GM18858 (cell line): ENCODE data around the gene DKK2.

Experiments used
- ATAC-seq: cut with Tn5 transposase; IDR thresholded peaks from one replicate; pipeline ENCODE4 v1.9.1; 2021; ENCODE audit not compliant: unreplicated experiment

Gene DKK2

GRCh38 chr4:107017443-107018343 is 18.4 kb downstream of the DKK2 start:
- ATAC-seq: no peak

GRCh38 chr4:107011312-107011711 is 24.8 kb downstream of the DKK2 start:
- no peak for ATAC-seq

GRCh38 chr4:107009196-107009968 is 26.7 kb downstream of the DKK2 start:
- ATAC-seq: no peak

DNA sequence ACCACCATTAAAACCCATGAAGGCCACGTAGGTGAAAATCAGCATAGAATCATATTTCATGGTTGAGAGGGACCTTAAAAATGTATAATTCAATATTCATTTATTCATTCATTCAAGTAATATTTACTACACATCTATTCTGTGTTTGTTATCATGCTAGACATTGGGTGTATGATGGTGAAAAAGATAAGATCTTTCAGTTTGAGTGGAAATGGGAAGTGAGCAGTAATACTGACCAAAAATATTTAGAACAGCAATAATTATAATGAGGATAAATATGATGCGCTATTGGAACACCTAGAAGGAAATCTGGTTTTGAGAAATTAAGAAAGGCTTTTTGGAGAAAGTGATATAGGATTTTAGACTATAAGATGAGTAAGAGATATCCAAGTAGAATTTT is 28.0 kb downstream of the DKK2 start:
- ATAC-seq: no peak

- peak; percentile 42 for ATAC-seq
Measured at GRCh38 chr4:107006218-107006617, 29.9 kb downstream of the DKK2 start.

DNA sequence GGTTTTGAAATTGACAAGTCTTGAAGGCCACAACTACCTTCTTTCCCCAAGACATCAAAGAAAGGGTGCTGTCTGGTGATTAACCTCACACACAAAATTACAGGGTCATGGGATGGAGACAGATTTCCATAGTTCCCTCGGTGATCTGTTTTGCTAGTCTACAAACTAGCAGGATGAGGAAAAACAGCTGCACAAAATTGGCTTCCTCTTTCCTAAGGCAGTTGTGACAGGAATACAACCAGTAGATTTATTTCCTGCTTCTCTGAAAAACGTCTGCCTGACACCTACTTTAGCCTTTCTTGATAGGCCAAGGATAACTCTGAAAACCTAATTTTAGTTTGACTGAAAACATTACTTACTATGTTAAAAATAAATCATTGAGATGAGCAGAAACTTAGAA is 39.6 kb downstream of the DKK2 start:
- no peak for ATAC-seq

DNA sequence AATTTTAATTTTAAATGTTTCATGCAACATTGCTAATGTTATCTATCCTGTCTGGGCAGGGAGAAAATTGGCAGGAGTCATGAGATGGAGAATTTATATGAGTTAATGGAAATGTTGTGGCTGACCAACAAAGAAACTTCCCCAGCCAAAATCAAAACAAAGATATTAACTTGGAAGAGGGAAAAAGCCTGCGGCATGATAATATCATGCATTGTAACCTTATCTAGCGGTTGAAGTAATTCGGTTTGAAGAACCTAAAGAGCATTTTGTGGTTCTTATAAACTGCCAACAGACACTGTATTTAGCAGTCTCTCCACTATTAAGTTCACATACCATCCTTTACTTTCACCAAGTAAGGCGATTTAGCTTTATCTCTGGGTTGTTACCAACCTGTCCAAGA is 42.3 kb downstream of the DKK2 start:
- ATAC-seq: no peak

- ATAC-seq: no peak
Measured at GRCh38 chr4:106987311-106987710, 48.8 kb downstream of the DKK2 start.

- no peak for ATAC-seq
Measured at GRCh38 chr4:106986486-106986885, 49.6 kb downstream of the DKK2 start.

DNA sequence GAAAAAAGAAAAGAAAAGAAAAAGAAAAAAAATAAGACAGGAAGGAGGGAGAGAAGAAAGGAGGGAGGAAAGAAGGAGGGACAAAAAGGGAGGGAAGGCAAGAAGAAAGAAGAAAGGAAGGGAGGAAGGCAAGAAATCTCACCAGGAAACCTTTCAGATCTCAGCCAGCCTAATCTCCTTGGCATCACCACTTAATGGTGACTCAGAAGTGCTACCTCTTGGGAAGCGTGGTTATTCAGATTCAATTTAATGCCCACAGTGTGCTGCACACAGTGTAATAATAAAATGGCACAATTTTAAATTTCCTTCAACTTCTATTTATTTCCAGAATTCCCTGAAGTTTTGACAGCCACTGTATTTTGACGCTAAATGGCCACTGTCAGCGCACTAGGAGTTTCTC is 50.3 kb downstream of the DKK2 start:
- ATAC-seq: no peak

- no peak for ATAC-seq
Measured at GRCh38 chr4:106982711-106983211, 53.4 kb downstream of the DKK2 start.

GRCh38 chr4:106981431-106981830 is 54.7 kb downstream of the DKK2 start:
- ATAC-seq: no peak

DNA sequence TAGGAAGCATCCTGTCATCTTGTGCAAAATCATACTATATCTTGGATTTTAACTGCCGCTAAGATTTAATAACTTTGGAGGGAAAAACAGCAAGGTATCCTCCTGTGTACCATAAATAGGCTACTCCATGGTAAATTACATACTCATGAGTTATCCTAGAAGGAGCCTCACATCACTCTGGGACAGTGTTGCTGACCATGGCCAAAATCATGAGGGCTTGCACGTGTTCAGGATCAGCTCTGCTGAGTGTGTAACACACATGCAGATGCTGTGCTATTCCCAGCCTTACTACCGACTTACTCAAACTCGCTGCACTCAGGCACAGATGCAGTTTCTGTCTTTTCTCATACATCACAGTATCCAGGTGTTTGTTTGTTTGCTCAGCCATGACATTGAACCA is 56.6 kb downstream of the DKK2 start:
- ATAC-seq: no peak

DNA sequence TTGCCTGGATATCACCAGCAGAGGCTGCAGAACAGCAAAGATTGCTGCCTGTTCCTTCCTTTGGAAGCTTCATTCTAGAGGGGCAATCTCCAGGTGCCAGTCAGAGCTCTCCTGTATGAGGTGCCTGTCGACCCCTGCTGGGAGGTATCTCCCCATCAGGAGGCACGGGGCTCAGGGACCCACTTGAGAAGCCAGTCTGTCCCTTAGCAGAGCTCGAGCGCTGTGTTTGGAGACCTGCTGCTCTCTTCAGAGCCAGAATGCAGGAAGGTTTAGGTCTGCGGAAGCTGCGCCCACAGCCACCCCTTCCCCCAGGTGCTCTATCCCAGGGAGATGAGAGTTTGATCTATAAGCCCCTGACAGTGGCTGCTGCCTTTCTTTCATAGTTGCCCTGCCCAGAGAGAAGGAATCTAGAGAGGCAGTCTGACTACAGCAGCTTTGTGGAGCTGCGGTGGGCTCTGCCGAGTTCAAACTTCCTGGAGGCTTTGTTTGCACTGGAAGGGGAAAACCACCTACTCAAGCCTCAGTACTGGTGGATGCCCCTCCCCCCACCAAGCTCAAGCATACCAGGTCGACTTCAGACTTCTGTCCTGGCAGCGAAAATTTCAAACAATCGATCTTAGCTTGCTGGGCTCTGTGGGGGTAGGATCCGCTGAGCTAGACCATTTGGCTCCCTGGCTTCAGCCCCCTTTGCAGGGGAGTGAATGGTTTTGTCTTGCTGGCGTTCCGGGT is 57.9 kb downstream of the DKK2 start:
- ATAC-seq: no peak

DNA sequence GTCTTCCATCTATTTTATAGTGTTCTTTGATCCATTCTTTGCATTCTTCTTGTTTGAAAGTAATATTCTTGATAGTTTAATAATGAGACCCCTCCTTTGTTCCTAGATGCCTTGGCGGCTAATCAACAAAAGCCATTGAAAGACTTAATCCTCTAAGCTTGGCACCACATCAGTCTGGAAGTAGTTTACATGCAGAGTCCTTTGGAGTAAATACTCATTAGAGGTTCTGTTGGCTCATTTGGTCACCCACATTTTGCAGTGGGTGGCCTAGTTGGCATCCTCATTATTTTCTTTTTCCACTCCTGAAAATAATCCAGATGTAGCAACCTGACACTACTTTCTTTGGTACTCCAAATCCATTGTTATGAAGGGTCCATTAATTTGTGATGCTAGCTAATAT is 64.5 kb downstream of the DKK2 start:
- ATAC-seq: no peak

GRCh38 chr4:106967892-106968291 is 68.2 kb downstream of the DKK2 start:
- ATAC-seq: no peak

- no peak for ATAC-seq
Measured at GRCh38 chr4:106953036-106953705, 82.9 kb downstream of the DKK2 start.

- ATAC-seq: no peak
Measured at GRCh38 chr4:106951891-106952290, 84.2 kb downstream of the DKK2 start.

GRCh38 chr4:106941841-106942240 is 94.3 kb downstream of the DKK2 start:
- no peak for ATAC-seq

GRCh38 chr4:106930522-106930921 is 105.6 kb downstream of the DKK2 start:
- no peak for ATAC-seq

DNA sequence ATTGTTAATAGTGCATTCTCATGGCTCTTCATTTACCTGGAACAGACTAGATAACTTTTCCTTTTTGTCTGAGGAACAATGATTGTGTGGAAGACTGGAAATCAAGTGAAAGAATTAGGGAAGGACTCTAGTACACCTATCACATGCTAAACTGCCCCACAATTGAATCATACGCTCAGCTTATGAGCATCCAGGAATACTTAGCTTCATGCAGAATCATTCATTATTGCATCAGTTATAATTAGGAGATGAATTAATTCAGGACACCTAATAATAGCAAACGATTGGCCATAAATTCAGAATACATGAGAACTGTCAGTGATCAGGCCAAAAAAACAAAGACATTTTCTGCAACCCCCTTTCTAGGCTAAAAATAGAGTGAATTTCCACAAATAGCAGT is 106.9 kb downstream of the DKK2 start:
- ATAC-seq: no peak
